ENCODE results near the gene LRPPRC. TPM values are rescaled to one million over a fixed set of nuclear protein-coding genes. Genes with fewer than 3 reads are reported as not detected.

LRPPRC gene
- total RNA-seq, 2 experiments from 2014 or later = 62.0 to 62.1 TPM

GRCh38 chr2:43898134-43898837 is 97.5 kb downstream of the LRPPRC start:
- DNase-seq = no peak
- no peaks in the 10 kb centered on the region for H3K9me3 Mint-ChIP-seq
- ChIA-PET POLR2A (no interaction called here), CTCF (interaction anchor here (0.6 kb wide), 1 partner anchor 13 kb away, joined by 3 read pairs; no protein-coding TSS in a partner anchor)
- peaks cover 49% of the 10 kb centered on the region for H3K36me3 Mint-ChIP-seq (ENCODE audit: low read depth)
- no peak overlapping the region for H3K27ac Mint-ChIP-seq
- H3K27me3 Mint-ChIP-seq = no peaks in the 10 kb centered on the region
- H3K4me1 Mint-ChIP-seq = no peaks in the 10 kb centered on the region
- no peak overlapping the region for H3K4me3 Mint-ChIP-seq

- no peaks in the 10 kb centered on the region for H3K4me1 Mint-ChIP-seq
- H3K27ac Mint-ChIP-seq = no peak overlapping the region
- H3K9me3 Mint-ChIP-seq = no peaks in the 10 kb centered on the region
- ChIA-PET CTCF (no interaction called here), POLR2A (no interaction called here)
- no peak for DNase-seq
- no peaks in the 10 kb centered on the region for H3K27me3 Mint-ChIP-seq
- H3K36me3 Mint-ChIP-seq (ENCODE audit: low read depth) = peaks cover 51% of the 10 kb centered on the region
- no peak overlapping the region for H3K4me3 Mint-ChIP-seq
These were observed 98.3 kb downstream of the LRPPRC start for GRCh38 chr2:43897492-43897891.

- H3K36me3 Mint-ChIP-seq (ENCODE audit: low read depth) = peaks cover 52% of the 10 kb centered on the region
These were observed 98.9 kb downstream of the LRPPRC start for GRCh38 chr2:43896906-43897305.

GRCh38 chr2:43894743-43895142 is 101.0 kb downstream of the LRPPRC start:
- no peaks in the 10 kb centered on the region for H3K27me3 Mint-ChIP-seq
- H3K9me3 Mint-ChIP-seq = no peaks in the 10 kb centered on the region
- no peaks in the 10 kb centered on the region for H3K4me1 Mint-ChIP-seq
- DNase-seq = no peak
- POLR2A ChIA-PET = no interaction called here
- peaks cover 59% of the 10 kb centered on the region for H3K36me3 Mint-ChIP-seq (ENCODE audit: low read depth)
- H3K27ac Mint-ChIP-seq = no peak overlapping the region
- H3K4me3 Mint-ChIP-seq = no peak overlapping the region
- CTCF ChIA-PET = interaction anchor here (2.9 kb wide), 1 partner anchor 16 kb away, joined by 12 read pairs; no protein-coding TSS in a partner anchor

More at GRCh38 chr2:43896906-43897305, 98.9 kb downstream of the LRPPRC start:
- no peak overlapping the region for H3K27ac Mint-ChIP-seq
- DNase-seq = no peak
- ChIA-PET CTCF (no interaction called here), POLR2A (no interaction called here)
- H3K4me3 Mint-ChIP-seq = no peak overlapping the region
- no peaks in the 10 kb centered on the region for H3K4me1 Mint-ChIP-seq
- H3K27me3 Mint-ChIP-seq = no peaks in the 10 kb centered on the region
- no peaks in the 10 kb centered on the region for H3K9me3 Mint-ChIP-seq

GRCh38 chr2:43890855-43891254 is 104.9 kb downstream of the LRPPRC start:
- Mint-ChIP-seq H3K27me3 (no peaks in the 10 kb centered on the region), H3K4me1 (no peaks in the 10 kb centered on the region), H3K36me3 (ENCODE audit: low read depth) (peaks cover 62% of the 10 kb centered on the region), H3K27ac (no peak overlapping the region), H3K9me3 (no peaks in the 10 kb centered on the region), H3K4me3 (no peak overlapping the region)
- DNase-seq = no peak
- POLR2A ChIA-PET = no interaction called here
- CTCF ChIA-PET = interaction anchor here (1.9 kb wide), 1 partner anchor 13 kb away, joined by 6 read pairs; no protein-coding TSS in a partner anchor

GRCh38 chr2:43889416-43889815 is 106.4 kb downstream of the LRPPRC start:
- no peak overlapping the region for H3K27ac Mint-ChIP-seq
- H3K4me3 Mint-ChIP-seq = no peak overlapping the region
- peaks cover 55% of the 10 kb centered on the region for H3K36me3 Mint-ChIP-seq (ENCODE audit: low read depth)
- no peak for DNase-seq
- no peaks in the 10 kb centered on the region for H3K4me1 Mint-ChIP-seq
- no peaks in the 10 kb centered on the region for H3K27me3 Mint-ChIP-seq
- CTCF ChIA-PET = interaction anchor here (1.9 kb wide), 1 partner anchor 11 kb away, joined by 6 read pairs; no protein-coding TSS in a partner anchor
- no peaks in the 10 kb centered on the region for H3K9me3 Mint-ChIP-seq
- POLR2A ChIA-PET = no interaction called here

GRCh38 chr2:43887176-43887575 is 108.6 kb downstream of the LRPPRC start:
- no peaks in the 10 kb centered on the region for H3K27me3 Mint-ChIP-seq
- ChIA-PET POLR2A (no interaction called here), CTCF (interaction anchor here (1.3 kb wide), 1 partner anchor 45 kb away, joined by 3 read pairs; no protein-coding TSS in a partner anchor)
- peaks cover 40% of the 10 kb centered on the region for H3K36me3 Mint-ChIP-seq (ENCODE audit: low read depth)
- no peak overlapping the region for H3K4me3 Mint-ChIP-seq
- no peak for DNase-seq
- H3K27ac Mint-ChIP-seq = no peak overlapping the region
- H3K9me3 Mint-ChIP-seq = no peaks in the 10 kb centered on the region
- H3K4me1 Mint-ChIP-seq = no peaks in the 10 kb centered on the region

- CTCF ChIA-PET = interaction anchor here (0.7 to 1.3 kb wide), 2 partner anchors 13 to 74 kb away, joined by 3 read pairs; no protein-coding TSS in a partner anchor
- Mint-ChIP-seq H3K4me3 (no peak overlapping the region), H3K9me3 (no peaks in the 10 kb centered on the region), H3K36me3 (ENCODE audit: low read depth) (peaks cover 30% of the 10 kb centered on the region), H3K4me1 (no peaks in the 10 kb centered on the region), H3K27me3 (no peaks in the 10 kb centered on the region), H3K27ac (no peak overlapping the region)
- no peak for DNase-seq
- POLR2A ChIA-PET = no interaction called here
These were observed 110.6 kb downstream of the LRPPRC start for GRCh38 chr2:43885132-43885632.

GRCh38 chr2:43884689-43885088 is 111.1 kb downstream of the LRPPRC start:
- CTCF ChIA-PET = interaction anchor here (1.3 kb wide), 1 partner anchor 75 kb away, joined by 3 read pairs; no protein-coding TSS in a partner anchor
- Mint-ChIP-seq H3K27ac (no peak overlapping the region), H3K9me3 (no peaks in the 10 kb centered on the region), H3K4me3 (no peak overlapping the region), H3K36me3 (ENCODE audit: low read depth) (peaks cover 26% of the 10 kb centered on the region), H3K27me3 (no peaks in the 10 kb centered on the region), H3K4me1 (no peaks in the 10 kb centered on the region)
- POLR2A ChIA-PET = no interaction called here
- DNase-seq = no peak

GRCh38 chr2:43882312-43882711 is 113.5 kb downstream of the LRPPRC start:
- Mint-ChIP-seq H3K9me3 (no peaks in the 10 kb centered on the region), H3K27me3 (no peaks in the 10 kb centered on the region), H3K4me1 (peaks cover 2% of the 10 kb centered on the region), H3K36me3 (ENCODE audit: low read depth) (peaks cover 8% of the 10 kb centered on the region), H3K27ac (no peak overlapping the region), H3K4me3 (no peak overlapping the region)
- POLR2A ChIA-PET = no interaction called here
- CTCF ChIA-PET = no interaction called here
- DNase-seq = no peak

- no peaks in the 10 kb centered on the region for H3K36me3 Mint-ChIP-seq (ENCODE audit: low read depth)
- no peak overlapping the region for H3K4me3 Mint-ChIP-seq
- H3K9me3 Mint-ChIP-seq = no peaks in the 10 kb centered on the region
- H3K4me1 Mint-ChIP-seq = peaks cover 2% of the 10 kb centered on the region
- no peak overlapping the region for H3K27ac Mint-ChIP-seq
- POLR2A ChIA-PET = no interaction called here
- DNase-seq = no peak
- CTCF ChIA-PET = no interaction called here
- no peaks in the 10 kb centered on the region for H3K27me3 Mint-ChIP-seq
These were observed 114.8 kb downstream of the LRPPRC start for GRCh38 chr2:43880952-43881351.

- Mint-ChIP-seq H3K9me3 (no peaks in the 10 kb centered on the region), H3K27me3 (no peaks in the 10 kb centered on the region), H3K4me1 (peaks cover 2% of the 10 kb centered on the region), H3K4me3 (no peak overlapping the region), H3K27ac (no peak overlapping the region), H3K36me3 (ENCODE audit: low read depth) (no peaks in the 10 kb centered on the region)
- ChIA-PET POLR2A (no interaction called here), CTCF (interaction anchor here (1.0 kb wide), 1 partner anchor 166 kb away, joined by 6 read pairs; no protein-coding TSS in a partner anchor)
- DNase-seq = no peak
These were observed 115.3 kb downstream of the LRPPRC start for GRCh38 chr2:43880471-43880870.

- no peak for DNase-seq
- Mint-ChIP-seq H3K36me3 (ENCODE audit: low read depth) (no peaks in the 10 kb centered on the region), H3K4me3 (no peak overlapping the region), H3K4me1 (peaks cover 2% of the 10 kb centered on the region), H3K27ac (no peak overlapping the region), H3K27me3 (no peaks in the 10 kb centered on the region), H3K9me3 (no peaks in the 10 kb centered on the region)
- ChIA-PET CTCF (interaction anchor here (1.0 to 1.9 kb wide), 2 partner anchors 14 to 167 kb away, joined by 6 to 12 read pairs; no protein-coding TSS in a partner anchor), POLR2A (no interaction called here)
These were observed 116.5 kb downstream of the LRPPRC start for GRCh38 chr2:43879261-43879660.

Data from activated CD4-positive, alpha-beta memory T cell treated with anti-CD3 and anti-CD28 coated beads, Interleukin-2, amount 10 ng/mL, durations not matched to agents 7 days and 5 days (primary cell).